Measurements from ENCODE around the gene CBX1. TPM values are rescaled to one million over a fixed set of nuclear protein-coding genes. Genes with fewer than 3 reads are reported as not detected.
"Not testable (repeated sequence)": the region's sequence is repeated elsewhere in the genome, so short reads cannot be mapped to it uniquely, and the experiment has no call there.

Gene CBX1
- total RNA-seq, 1 donor from 2014 or later = 78.6 TPM

GRCh38 chr17:48037036-48037837 is 64.0 kb downstream of the CBX1 start, which contains the start of gene COPZ2:
Gene COPZ2 (minus strand): TSS chr17:48037797. CDS start chr17:48037777, 20 bp downstream.
- no peaks in the 10 kb centered on the region for H3K36me3 ChIP-seq (ENCODE audit: control insufficient read depth, insufficient read depth, low read length)
- DNase-seq (ENCODE audit: low read depth) = no peak
- TF ChIP-seq, protein P1, sequence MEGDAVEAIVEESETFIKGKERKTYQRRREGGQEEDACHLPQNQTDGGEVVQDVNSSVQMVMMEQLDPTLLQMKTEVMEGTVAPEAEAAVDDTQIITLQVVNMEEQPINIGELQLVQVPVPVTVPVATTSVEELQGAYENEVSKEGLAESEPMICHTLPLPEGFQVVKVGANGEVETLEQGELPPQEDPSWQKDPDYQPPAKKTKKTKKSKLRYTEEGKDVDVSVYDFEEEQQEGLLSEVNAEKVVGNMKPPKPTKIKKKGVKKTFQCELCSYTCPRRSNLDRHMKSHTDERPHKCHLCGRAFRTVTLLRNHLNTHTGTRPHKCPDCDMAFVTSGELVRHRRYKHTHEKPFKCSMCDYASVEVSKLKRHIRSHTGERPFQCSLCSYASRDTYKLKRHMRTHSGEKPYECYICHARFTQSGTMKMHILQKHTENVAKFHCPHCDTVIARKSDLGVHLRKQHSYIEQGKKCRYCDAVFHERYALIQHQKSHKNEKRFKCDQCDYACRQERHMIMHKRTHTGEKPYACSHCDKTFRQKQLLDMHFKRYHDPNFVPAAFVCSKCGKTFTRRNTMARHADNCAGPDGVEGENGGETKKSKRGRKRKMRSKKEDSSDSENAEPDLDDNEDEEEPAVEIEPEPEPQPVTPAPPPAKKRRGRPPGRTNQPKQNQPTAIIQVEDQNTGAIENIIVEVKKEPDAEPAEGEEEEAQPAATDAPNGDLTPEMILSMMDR (IDR thresholded peaks at IDR 0.05; ENCODE audit: insufficient read depth, low read length, poor library complexity, severe bottlenecking) = peak; percentile 88
- peak within 1 kb of the TSS; percentile 62 for H3K4me3 ChIP-seq (ENCODE audit: low read depth, low read length)
- H3K27me3 ChIP-seq (ENCODE audit: control insufficient read depth, insufficient read depth, low read length) = no peaks in the 10 kb centered on the region

GRCh38 chr17:48036693-48037035 is 64.6 kb downstream of the CBX1 start:
- TF ChIP-seq, protein P1 (IDR thresholded peaks at IDR 0.05; ENCODE audit: insufficient read depth, low read length, poor library complexity, severe bottlenecking) = no peak
- Histone ChIP-seq H3K36me3 (ENCODE audit: control insufficient read depth, insufficient read depth, low read length) (no peaks in the 10 kb centered on the region), H3K4me3 (ENCODE audit: low read depth, low read length) (no peak overlapping the region), H3K27me3 (ENCODE audit: control insufficient read depth, insufficient read depth, low read length) (no peaks in the 10 kb centered on the region)
- DNase-seq (ENCODE audit: low read depth) = no peak

DNA sequence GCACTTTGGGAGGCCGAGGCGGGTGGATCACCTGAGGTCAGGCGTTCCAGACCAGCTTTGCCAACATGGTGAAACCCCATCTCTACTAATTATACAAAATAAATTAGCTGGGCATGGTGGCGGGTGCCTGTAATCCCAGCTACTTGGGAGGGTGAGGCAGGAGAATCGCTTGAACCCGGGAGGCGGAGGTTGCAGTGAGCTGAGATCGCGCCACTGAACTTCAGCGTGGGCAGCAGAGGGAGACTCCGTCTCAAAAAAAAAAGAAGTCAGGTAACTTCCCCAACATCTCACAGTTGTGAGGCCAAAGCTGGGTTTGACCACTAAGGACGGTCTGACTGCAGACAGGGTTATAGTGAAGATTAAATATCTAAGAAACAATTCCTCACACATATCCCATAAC is 66.5 kb downstream of the CBX1 start:
- H3K4me3 ChIP-seq (ENCODE audit: low read depth, low read length); H3K27me3 ChIP-seq (ENCODE audit: control insufficient read depth, insufficient read depth, low read length); H3K36me3 ChIP-seq (ENCODE audit: control insufficient read depth, insufficient read depth, low read length); DNase-seq (ENCODE audit: low read depth): not testable (repeated sequence)

GRCh38 chr17:48031966-48032365 is 69.3 kb downstream of the CBX1 start:
- TF ChIP-seq, protein P1 (IDR thresholded peaks at IDR 0.05; ENCODE audit: insufficient read depth, low read length, poor library complexity, severe bottlenecking) = no peak
- no peak for DNase-seq (ENCODE audit: low read depth)
- no peak overlapping the region for H3K4me3 ChIP-seq (ENCODE audit: low read depth, low read length)

DNA sequence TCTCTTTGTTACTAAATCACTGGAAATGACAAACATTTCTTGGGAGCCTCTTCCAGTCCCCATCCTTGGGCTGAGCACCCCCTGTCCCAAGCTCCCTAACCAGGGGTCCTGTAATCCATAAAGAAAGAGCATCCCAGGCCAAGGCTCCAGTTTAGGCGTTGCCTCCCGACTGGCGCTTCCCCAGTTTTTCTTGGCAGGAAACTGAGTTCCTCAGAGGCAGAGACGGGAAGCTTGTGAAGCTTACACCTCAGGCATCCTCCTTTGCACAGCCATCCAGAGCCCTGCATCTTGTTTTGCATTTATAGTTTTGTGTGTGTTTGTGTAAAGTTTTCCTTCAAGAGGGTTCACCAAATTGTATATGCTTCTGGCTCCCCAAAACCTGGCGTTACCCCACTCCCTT is 70.7 kb downstream of the CBX1 start:
- TF ChIP-seq, protein P1 (IDR thresholded peaks at IDR 0.05; ENCODE audit: insufficient read depth, low read length, poor library complexity, severe bottlenecking) = no peak

More at GRCh38 chr17:48031966-48032365, 69.3 kb downstream of the CBX1 start:
- Histone ChIP-seq H3K36me3 (ENCODE audit: control insufficient read depth, insufficient read depth, low read length) (no peaks in the 10 kb centered on the region), H3K27me3 (ENCODE audit: control insufficient read depth, insufficient read depth, low read length) (no peaks in the 10 kb centered on the region)

GRCh38 chr17:48028736-48029135 is 72.5 kb downstream of the CBX1 start:
- no peak overlapping the region for H3K4me3 ChIP-seq (ENCODE audit: low read depth, low read length)
- H3K27me3 ChIP-seq (ENCODE audit: control insufficient read depth, insufficient read depth, low read length) = no peaks in the 10 kb centered on the region
- H3K36me3 ChIP-seq (ENCODE audit: control insufficient read depth, insufficient read depth, low read length) = no peaks in the 10 kb centered on the region
- DNase-seq (ENCODE audit: low read depth) = no peak
- TF ChIP-seq, protein P1 (IDR thresholded peaks at IDR 0.05; ENCODE audit: insufficient read depth, low read length, poor library complexity, severe bottlenecking) = no peak

More for the DNA sequence above, 70.7 kb downstream of the CBX1 start:
- H3K27me3 ChIP-seq (ENCODE audit: control insufficient read depth, insufficient read depth, low read length) = no peaks in the 10 kb centered on the region
- no peak overlapping the region for H3K4me3 ChIP-seq (ENCODE audit: low read depth, low read length)
- no peaks in the 10 kb centered on the region for H3K36me3 ChIP-seq (ENCODE audit: control insufficient read depth, insufficient read depth, low read length)
- no peak for DNase-seq (ENCODE audit: low read depth)

Measured in kidney epithelial cell (primary cell).